CD4-positive, alpha-beta T cell treated with Interleukin-15 for 4 hours (primary cell): Measurements from ENCODE around the gene SOWAHA.
"Not testable (repeated sequence)": the region's sequence is repeated elsewhere in the genome, so short reads cannot be mapped to it uniquely, and the experiment has no call there.

ENCODE experiments used
- DNase-seq: peaks from one replicate; pipeline ENCODE4 v3.0.0-alpha.2; 2020; ENCODE audit warnings: low spot score

SOWAHA gene

DNA sequence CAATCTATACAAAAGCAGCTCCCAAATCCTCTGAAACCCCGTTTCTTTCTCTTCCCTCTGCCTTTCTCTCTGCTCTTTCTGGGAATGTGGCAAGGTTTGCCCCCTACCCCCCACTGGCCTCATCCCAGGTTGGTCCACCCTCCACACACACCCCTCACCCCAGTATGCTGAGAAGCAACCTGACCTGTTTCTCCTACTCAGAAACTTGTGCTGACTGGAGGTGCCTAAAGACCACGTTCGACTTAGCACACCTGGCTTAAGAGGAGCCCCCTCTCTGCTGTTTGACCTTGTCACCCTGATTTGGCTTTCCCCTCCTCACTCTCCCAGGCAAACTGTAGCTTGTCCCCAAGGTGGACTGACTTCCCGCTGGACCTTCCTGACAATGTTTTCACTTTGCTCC, 35.0 kb upstream of the SOWAHA start:
- DNase-seq = no peak

DNA sequence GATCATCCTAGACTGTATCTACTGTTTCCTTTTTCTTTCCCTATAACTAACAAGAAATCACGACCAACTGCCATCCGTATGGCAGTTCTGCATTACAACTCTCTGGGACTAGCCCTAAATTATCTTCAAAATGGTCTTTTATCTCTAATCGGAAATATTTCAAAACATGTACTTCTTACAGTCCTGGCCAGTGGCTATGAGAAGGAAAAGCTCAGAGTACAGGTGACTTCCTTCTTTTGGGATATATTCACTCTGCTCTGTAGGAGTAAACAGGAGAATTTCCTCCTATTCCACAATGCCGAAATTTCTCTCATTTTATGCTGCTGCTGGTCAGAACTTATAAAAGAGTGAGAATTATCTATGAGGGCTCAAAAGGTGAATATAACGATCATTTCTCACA, 34.2 kb upstream of the SOWAHA start:
- no peak for DNase-seq

DNA sequence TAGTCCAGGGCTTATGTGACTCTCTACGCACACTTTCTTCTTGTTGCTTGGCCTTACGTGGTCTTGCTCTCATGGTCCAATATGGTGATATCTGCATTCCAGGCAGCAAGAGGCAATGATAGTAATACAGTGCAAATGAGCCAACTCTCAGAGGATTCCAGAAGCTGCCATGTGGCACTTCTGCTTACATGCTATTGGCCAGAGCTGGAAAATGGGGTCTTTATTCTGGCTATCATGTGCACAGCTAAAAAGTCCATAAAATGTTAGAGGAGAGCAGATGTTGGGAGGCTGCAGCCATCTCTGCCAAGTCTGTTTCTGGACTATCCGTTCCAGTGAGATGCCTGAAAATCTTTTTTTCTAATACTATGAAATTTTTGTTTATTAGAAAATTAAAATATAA, 33.1 kb upstream of the SOWAHA start:
- DNase-seq = no peak

DNA sequence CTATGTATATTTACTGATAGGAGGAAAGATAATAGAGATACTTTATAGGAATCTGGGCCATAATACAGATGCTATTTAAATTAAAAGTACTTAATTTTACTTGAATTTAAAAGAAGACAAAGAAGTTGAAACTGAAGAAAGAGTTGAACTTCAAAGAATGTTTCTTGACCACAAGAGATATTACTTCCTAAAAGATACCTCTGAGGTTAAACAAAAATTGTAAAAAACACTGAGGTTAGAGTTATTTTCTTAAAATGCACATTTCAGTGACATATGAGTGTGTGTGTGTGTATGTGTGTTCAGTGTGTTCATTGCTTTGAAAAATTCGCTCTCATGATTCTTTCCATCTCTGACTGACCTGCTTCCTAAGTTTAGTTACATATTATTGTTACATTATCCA, 32.5 kb upstream of the SOWAHA start:
- no peak for DNase-seq

DNA sequence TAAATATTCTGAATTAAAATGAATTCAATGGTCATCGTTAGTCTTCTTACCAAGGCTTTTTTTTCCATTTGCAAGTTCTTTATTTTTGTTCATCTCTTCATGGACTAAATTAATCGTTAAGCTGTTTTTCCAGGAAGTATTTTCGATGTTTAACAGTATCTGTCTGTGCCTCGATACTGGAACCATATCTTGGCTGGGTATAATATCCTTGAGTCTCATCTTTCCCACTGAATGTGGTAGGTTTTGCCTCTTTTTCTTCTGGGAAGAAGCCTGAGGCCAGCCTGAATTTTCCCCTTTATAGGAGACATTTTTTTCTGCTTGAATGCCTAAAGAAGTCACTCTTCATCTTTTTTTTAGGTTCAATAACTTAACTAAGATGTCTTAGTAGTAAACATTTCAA, 32.1 kb upstream of the SOWAHA start:
- no peak for DNase-seq

DNA sequence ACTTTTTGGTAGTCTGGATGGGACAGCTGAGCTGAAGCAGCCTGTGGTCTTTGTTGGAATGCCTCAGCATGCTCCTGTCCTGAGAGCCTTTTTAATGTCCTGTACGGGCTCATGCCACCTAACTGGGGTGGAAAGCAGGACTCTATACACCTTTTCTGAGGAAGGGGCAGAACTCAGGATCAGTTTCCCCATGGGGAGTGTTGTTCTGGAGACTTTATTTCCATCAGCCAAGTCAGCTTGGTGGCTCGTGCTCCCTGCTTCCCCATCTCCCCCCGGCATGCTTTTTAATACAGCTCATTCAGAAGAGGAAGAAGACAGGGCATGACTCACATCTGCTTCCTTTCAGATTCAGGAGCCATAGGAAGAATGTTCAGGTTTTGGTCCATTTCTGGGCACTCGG, 31.0 kb upstream of the SOWAHA start:
- no peak for DNase-seq

DNA sequence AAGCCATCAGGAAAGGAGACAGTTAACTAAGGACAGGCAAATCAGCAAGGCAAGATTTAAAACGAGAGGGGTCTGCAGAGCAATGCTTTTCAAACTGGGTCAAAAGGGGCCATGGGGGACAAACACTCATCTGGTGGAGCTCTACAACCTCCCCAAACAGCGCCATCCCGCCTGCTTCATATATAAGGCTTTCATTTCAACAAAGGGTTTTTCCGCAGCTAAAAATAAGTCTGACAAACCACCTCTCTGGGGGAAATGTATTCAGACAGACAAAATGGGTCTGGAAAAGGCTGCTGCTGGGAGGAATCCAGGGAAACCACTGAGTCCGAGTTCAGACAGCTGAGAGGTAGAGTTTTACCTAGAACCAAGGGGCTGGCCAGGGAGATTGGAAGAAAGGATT, 27.7 kb upstream of the SOWAHA start:
- no peak for DNase-seq

DNA sequence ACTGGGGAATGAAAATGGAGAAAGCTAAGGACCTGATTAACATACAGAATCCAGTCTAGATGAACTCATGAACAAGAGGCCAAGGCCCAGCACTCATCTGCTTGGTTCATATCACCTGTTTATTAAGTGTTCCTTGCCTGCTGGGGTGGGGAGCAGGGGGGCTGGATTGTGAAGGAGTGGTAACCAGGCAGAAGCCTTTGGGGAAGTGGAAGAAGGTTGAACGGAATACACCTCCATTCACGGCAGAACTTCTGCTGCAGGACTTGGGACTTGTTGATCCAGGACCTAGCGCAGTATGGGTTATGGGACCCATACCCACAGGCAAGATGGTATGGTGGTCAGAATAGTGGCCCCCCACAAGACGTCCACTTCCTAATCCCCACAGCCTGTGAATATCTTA, 27.2 kb upstream of the SOWAHA start:
- no peak for DNase-seq

DNA sequence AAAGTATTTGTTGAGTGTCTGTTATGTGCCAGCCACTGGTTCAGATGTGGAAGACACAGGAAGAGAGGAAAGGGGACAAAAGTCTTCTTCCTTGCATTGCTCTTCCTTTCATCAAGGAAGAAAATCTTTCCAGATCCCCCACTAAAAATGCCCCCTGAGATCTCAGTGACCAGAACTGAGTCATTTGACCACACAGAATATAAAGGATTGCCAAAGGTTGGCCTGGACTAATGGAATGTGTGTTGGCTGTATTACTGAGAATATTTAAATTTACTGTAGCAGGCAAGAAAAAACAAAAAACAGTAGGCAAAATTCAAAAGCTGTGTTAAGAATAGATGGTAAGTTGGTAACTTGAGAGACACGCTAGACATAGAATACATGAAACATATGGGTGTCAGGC, 26.0 kb upstream of the SOWAHA start:
- DNase-seq = no peak

DNA sequence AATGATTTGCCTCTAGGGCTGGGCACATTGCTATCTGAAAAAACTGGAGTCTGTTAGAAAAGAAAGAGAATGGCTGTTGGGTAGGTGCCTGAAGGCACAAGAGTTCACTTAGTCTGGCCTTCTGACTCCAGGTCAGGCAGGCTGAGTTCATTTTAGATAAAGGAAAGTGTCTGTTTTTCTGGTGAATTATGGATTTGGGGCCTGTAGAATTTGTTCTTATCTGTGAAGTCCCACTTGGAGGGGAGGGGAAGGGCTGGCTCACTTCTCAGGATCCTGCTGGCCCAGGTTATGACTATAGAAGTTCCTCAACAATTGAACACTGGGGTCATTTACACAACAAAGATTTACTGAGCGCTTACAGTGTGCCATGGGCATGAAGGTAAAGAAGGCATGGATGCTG, 24.6 kb upstream of the SOWAHA start:
- no peak for DNase-seq

DNA sequence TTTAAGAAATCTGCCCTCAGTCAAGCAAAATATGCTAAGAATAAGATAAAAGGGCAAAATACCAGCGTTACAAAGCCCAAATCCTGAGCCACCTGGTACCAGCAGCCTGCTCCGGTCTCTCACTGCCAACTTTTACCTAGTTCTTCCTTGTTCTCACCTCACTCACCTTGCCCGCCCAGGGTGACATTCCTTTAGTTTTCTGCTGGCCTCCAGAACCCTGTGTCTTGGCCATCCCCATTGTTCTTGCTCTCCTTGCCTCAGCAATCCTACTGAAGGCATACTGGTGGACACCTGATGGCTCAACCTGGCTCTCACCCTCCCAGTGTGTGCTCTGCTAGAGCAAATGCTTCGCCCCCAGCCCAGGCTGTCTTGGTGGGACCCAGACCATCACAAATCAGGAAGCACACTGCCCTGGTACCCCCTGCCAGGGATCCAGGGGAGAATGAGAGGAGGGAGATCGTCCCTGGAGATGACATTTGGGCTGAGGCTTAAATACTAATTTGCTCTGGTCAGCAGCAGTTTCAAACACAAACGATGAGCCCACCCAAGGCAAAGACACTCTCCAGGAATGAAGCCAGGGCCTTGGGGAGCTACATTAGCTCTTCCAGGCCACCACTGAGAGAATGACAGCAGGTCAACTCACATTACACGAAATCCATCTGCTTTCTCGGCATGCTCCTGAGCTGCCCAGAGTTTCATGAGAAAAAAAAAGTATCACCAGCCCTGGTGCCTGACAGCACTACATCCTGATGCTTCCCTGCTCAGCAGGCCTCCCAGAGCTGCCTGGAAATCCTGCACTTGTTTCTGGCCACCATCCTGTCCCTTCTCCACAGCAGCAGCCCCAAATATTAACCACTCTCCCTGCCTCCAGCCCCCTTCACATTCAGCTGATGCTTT, 23.9 kb upstream of the SOWAHA start:
- DNase-seq = no peak

DNA sequence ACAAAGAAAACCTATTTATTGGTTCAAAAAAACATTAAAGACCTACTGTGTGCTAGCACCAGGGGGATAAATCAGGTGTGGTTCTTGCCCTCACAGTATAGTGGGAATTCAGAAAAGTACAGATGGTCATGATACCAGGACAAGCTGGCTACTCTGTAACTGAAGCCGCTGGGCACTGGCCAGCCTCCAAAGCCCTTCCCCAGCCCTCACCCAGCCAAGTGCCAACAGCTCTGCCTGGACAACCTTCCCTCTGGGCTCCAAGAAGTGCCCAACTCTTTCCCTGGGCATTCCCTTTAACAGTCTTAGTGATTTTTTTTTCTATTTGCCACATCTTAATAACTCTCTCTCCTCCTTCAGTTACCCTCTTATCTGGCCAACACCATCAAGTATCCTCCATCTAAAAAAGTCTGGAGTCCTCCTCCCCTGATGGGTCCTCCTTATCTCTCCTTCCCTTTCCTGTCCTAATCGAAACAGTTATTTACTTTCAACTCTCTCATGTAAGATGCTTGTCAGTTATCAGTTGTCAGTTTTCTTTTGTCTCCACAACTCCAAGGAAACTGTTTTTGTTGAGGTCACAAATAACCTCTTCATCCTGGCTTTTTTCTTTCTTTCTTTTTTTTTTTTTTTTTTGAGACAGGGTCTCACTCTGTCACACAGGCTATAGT, 22.8 kb upstream of the SOWAHA start:
- no peak for DNase-seq

DNA sequence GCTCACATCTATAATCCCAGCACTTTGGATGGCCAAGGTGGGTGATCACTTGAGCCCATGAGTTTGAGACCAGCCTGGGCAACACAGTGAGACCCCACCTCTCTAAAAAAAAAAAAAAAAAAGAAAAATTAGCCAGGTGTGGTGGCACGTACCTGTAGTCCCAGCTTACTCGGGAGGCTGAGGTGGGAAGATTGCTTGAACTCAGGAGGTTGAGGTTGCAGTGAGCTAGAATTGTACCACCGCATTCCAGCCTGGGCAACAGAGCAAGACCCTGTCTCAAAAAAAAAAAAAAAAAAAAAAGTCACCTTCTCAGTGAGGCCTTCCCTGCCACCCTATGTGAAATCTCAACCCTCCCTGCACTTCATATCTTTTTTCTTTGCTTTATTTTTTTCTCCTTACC, 22.1 kb upstream of the SOWAHA start:
- DNase-seq = no peak

DNA sequence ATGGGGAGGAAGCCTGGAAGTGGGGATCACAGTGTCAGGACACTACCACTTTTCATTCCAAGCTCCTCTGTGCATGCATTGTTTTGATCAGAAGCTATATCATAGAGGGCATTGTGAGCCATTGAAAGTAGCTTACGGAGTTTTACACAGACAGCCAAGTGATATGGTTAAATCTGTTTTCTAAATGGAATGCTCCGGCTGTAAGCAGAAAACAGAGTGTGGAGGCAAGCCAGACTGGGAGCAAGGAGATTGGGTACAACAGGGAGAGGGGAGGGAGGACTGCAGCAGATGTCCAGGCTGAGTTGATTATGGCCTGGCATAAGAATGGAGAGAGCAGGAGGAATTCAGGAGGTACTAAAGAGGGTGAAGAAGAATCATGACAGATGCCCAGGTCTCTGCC, 15.5 kb upstream of the SOWAHA start:
- DNase-seq = no peak

DNA sequence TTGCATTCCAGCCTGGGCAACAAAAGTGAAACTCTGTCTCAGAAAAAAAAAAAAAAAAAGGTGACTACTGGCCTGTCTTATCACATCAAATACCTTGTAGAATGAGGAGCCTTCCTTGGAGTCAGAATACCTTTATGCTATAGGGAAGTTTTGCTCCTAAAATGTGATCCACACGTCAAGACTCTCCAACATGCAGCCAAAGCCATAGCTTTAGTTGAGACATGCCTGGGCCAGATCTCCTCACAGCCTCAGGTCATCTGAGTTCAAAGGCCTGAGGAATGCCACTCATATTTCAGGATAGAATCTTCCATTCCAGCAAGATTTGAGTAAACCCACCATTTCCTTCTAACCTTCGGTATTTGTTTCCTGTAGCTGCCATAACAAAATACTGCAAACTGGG, 13.7 kb upstream of the SOWAHA start:
- no peak for DNase-seq

DNA sequence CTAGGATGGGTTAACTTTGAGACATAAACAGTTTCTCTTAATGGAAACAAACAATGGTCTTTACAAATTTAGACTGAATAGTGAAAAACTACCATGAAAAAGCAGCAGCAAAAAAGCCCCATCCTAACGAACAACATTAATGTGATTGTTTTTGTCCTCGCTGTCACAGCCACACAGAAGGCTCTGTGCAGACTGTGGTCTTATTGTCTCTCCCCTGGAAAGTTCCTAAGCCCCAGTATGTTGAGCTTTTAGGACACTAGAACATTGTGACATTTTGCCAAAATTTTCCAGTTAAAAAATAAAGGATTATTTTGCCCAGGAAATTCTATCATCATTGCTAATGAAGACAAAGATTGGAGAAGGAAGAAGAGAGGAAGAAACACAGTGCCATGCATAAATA, 12.6 kb upstream of the SOWAHA start:
- no peak for DNase-seq

DNA sequence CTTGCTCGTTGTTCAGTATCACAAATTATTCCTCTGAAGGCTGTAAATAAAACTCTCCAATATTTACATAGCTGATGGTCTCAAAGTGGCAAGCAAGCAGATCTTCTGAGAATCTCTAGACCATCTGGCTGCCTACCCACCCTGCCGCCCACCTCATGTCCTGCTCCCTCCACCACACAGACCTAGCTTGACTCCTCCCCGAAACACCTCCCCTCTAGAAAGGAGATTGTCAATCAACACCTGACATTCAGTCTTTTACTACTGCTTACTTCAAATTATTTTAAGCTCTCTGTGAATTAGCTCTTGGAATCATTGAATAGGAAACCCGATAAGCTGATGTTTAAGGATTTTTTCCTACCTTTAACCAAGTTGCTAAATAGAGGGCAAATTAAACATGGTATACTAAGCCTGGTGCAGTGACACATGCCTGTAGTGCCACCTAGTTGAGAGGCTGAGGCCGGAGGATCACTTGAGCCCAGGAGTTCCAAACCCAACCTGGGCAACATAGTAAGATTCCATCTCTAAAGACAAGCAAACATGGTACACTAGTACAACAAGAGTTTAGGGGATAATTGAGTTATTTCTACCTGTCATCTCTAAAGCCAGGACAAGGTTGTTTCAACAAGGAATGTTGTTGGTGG, 10.9 kb upstream of the SOWAHA start:
- no peak for DNase-seq

DNA sequence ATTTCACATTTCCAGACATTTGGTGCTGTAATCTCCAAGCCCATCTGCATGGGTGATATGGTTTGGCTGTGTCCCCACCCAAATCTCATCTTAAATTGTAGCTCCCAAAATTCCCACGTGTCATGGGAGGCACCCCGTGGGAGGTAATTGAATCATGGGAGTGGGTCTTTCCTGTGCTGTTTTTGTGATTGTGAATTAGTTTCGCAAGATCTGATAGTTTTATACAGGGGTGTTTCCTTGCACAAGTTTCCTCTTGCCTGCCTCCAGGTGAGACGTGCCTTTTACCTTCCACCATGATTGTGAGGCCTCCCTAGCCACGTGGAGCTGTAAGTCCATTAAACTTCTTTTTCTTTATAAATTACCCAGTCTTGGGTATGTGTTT, 10.4 kb upstream of the SOWAHA start:
- not testable (repeated sequence) for DNase-seq

DNA sequence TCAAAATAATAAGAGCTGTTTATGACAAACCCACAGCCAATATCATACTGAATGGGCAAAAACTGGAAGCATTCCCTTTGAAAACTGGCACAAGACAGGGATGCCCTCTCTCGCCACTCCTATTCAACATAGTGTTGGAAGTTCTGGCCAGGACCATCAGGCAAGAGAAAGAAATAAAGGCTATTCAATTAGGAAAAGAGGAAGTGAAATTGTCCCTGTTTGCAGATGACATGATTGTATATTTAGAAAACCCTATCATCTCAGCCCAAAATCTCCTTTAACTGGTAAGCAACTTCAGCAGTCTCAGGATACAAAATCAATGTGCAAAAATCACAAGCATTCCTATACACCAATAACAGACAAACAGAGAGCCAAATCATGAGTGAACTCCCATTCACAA, 8.9 kb upstream of the SOWAHA start:
- DNase-seq = not testable (repeated sequence)

DNA sequence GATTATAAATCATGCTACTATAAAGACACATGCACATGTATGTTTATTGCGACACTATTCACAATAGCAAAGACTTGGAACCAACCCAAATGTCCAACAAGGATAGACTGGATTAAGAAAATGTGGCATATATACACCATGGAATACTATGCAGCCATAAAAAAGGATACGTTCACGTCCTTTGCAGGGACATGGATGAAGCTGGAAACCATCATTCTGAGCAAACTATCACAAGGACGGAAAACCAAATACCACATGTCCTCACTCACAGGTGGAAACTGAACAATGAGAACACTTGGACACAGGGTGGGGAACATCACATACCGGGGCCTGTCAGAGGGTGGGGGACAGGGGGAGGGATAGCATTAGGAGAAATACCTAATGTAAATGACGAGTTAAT, 7.2 kb upstream of the SOWAHA start:
- not testable (repeated sequence) for DNase-seq

DNA sequence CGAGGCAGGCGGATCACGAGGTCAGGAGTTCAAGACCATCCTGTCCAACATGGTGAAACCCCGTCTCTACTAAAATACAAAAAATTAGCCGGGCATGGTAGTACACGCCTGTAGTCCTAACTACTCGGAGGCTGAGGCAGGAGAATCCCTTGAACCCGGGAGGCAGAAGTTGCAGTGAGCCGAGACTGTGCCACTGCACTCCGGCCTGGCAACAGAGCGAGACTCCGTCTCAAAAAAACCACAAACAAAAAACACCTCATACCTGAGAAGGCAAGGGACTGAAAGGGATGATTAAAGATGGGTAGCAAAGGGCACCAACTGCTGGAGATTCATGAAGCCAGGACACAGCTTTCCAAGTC, 6.3 kb upstream of the SOWAHA start:
- not testable (repeated sequence) for DNase-seq

DNA sequence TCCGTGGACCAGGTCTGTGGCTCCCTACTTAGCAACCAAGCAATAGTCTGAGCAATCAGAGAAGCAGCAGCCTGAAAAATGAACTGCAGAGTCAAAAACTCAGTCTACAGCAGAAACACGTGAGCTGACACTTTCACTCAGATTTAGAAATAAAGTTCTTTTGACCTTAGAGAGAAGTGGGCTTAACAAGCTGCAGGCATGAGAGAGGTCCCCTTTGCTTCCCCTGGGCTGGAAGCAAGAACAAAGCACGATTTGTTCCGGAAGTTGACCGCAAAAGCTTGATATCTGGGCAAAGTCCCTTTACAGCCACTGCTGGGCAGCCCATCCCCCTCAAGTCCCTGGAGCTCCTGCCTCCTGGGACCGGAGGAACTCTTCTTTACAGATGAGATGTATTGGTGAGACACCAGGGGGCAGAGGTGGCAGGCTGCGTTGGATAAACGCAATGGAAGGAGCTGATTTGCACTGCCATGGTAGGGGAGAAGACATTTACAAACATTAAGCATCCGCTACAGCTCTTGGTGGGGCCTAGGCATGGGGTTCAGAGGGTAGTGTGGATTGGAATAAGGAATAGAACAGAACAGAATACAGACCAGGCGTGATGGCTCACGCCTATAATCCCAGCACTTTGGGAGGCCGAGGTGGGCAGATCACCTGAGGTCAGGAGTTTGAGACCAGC, 5.8 kb upstream of the SOWAHA start:
- no peak for DNase-seq

DNA sequence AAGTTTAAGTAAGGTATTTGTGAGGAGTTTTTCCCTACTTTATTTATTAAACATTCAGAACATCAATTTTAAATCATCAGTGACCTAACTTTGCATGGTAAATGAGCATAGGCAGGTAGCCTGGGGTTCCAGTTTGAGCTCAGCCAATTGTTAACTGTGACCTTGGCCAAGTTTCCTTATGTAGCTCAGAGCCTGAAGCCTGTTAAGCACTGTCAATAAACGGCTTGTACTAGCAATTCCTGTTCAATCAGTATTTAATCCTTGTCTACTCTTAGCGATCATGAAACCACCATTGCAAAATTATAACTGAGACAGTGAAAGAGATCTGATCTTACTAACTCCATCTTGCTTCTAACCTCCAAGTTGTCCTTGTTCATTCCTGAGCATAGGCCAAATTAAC, 4.7 kb upstream of the SOWAHA start:
- no peak for DNase-seq
